Ishikawa (cell line): Measurements from ENCODE around the gene CHN2.

ENCODE experiments used
- CEBPB ChIP-seq: IDR thresholded peaks from 2 replicates; pipeline ENCODE4 v1.6.1; 2012
- CREB1 ChIP-seq: IDR thresholded peaks from 2 replicates; pipeline ENCODE4 v1.6.1; 2012; ENCODE audit warnings: low read depth
- EGR1 ChIP-seq: IDR thresholded peaks from 2 replicates; pipeline ENCODE4 v1.6.1; 2012
- EP300 ChIP-seq: IDR thresholded peaks from 2 replicates; pipeline ENCODE4 v1.6.1; 2012; ENCODE audit warnings: borderline replicate concordance
- FOXM1 ChIP-seq: IDR thresholded peaks from 2 replicates; pipeline ENCODE4 v1.6.1; 2012; ENCODE audit warnings: low read depth, borderline replicate concordance
- MAX ChIP-seq: IDR thresholded peaks from 2 replicates; pipeline ENCODE4 v1.6.1; 2012
- NFIC ChIP-seq: IDR thresholded peaks from 2 replicates; pipeline ENCODE4 v1.6.1; 2012
- RAD21 ChIP-seq: IDR thresholded peaks from 2 replicates; pipeline ENCODE4 v1.6.1; 2012; ENCODE audit warnings: low read depth
- REST ChIP-seq: IDR thresholded peaks from 2 replicates; pipeline ENCODE4 v1.6.1; 2012; ENCODE audit warnings: low read depth, mild to moderate bottlenecking
- TAF1 ChIP-seq: IDR thresholded peaks from 2 replicates; pipeline ENCODE4 v1.6.1; 2012; ENCODE audit warnings: low read depth, mild to moderate bottlenecking
- TCF12 ChIP-seq: IDR thresholded peaks from 2 replicates; pipeline ENCODE4 v1.6.1; 2012; ENCODE audit warnings: low read depth
- TEAD4 ChIP-seq: IDR thresholded peaks from 2 replicates; pipeline ENCODE4 v1.6.1; 2012
- USF1 ChIP-seq: IDR thresholded peaks from 2 replicates; pipeline ENCODE4 v1.6.1; 2012
- YY1 ChIP-seq: IDR thresholded peaks from 2 replicates; pipeline ENCODE4 v1.6.1; 2012; ENCODE audit warnings: low read depth
- ZBTB7A ChIP-seq: IDR thresholded peaks from 2 replicates; pipeline ENCODE4 v1.6.1; 2012; ENCODE audit warnings: low read depth

The CHN2 gene

GRCh38 chr7:29356631-29357030 lies 162.1 kb downstream of the CHN2 start:
- TF ChIP-seq FOXM1 = no peak
- no peak for TF ChIP-seq TEAD4
- TF ChIP-seq ZBTB7A = no peak
- TF ChIP-seq TAF1 = no peak
- TF ChIP-seq EGR1 = no peak
- no peak for TF ChIP-seq NFIC
- no peak for TF ChIP-seq YY1
- no peak for TF ChIP-seq CEBPB
- no peak for TF ChIP-seq CREB1
- no peak for TF ChIP-seq USF1
- TF ChIP-seq TCF12 = no peak
- TF ChIP-seq EP300 = no peak
- TF ChIP-seq MAX = no peak

- TF ChIP-seq EP300 (no peak), NFIC (no peak), ZBTB7A (no peak), REST (no peak), TEAD4 (no peak), RAD21 (no peak), TCF12 (no peak)
These were observed 165.0 kb downstream of the CHN2 start for GRCh38 chr7:29359482-29360093.

GRCh38 chr7:29360633-29361625 lies 166.4 kb downstream of the CHN2 start:
- TF ChIP-seq USF1 (no peak), CREB1 (no peak), REST (no peak), TCF12 (no peak), CEBPB (no peak), FOXM1 (no peak), YY1 (no peak), NFIC (no peak), EGR1 (no peak), TAF1 (no peak), ZBTB7A (no peak), EP300 (no peak), MAX (no peak), TEAD4 (no peak)

GRCh38 chr7:29362380-29362779 lies 167.8 kb downstream of the CHN2 start:
- no peak for TF ChIP-seq USF1
- no peak for TF ChIP-seq NFIC
- no peak for TF ChIP-seq MAX
- TF ChIP-seq TEAD4 = no peak
- no peak for TF ChIP-seq RAD21
- no peak for TF ChIP-seq CREB1
- no peak for TF ChIP-seq TCF12
- no peak for TF ChIP-seq TAF1
- TF ChIP-seq ZBTB7A = no peak
- no peak for TF ChIP-seq EGR1
- TF ChIP-seq CEBPB = no peak
- no peak for TF ChIP-seq YY1
- TF ChIP-seq FOXM1 = no peak
- TF ChIP-seq EP300 = no peak
